Spleen (tissue), 7 donors: ENCODE results near the gene PNPLA6.

ENCODE experiments used
- POLR2A ChIP-seq, 3 donors: fragments of 450-650 bp; IDR thresholded peaks; one replicate each; pipeline ENCODE4 v1.5.1; 2017; ENCODE audit warnings: antibody characterized with exemption in 3 of 3, mild to moderate bottlenecking in 1 of 3
- TF ChIP-seq, protein P1 (sequence below), 11 experiments: fragments of 200-600 bp in 7 of 11; fragments of 450-650 bp in 4 of 11; sonication (generic) in 4 of 11; IDR thresholded peaks in 8 of 11; conservative IDR thresholded peaks in 3 of 11; 1 replicate in 7 of 11; 2 replicates in 4 of 11; pipeline versions ENCODE4 v1.4.0 to v1.8.0; 2016 to 2021; ENCODE audit warnings: antibody characterized with exemption in 11 of 11, inconsistent platforms in 4 of 11, mild to moderate bottlenecking in 1 of 11
- donor health status: DM: no; HTN: no; CAD: no; lungs with moderate emphysema.
- donor health status: DM: no; HTN: no; CAD: no.
- donor health status: DM: no; HTN: no; CAD: no.

- TF ChIP-seq POLR2A (IDR thresholded peaks at IDR 0.05), result no peak
- TF ChIP-seq, protein P1, sequence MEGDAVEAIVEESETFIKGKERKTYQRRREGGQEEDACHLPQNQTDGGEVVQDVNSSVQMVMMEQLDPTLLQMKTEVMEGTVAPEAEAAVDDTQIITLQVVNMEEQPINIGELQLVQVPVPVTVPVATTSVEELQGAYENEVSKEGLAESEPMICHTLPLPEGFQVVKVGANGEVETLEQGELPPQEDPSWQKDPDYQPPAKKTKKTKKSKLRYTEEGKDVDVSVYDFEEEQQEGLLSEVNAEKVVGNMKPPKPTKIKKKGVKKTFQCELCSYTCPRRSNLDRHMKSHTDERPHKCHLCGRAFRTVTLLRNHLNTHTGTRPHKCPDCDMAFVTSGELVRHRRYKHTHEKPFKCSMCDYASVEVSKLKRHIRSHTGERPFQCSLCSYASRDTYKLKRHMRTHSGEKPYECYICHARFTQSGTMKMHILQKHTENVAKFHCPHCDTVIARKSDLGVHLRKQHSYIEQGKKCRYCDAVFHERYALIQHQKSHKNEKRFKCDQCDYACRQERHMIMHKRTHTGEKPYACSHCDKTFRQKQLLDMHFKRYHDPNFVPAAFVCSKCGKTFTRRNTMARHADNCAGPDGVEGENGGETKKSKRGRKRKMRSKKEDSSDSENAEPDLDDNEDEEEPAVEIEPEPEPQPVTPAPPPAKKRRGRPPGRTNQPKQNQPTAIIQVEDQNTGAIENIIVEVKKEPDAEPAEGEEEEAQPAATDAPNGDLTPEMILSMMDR (IDR thresholded peaks at IDR 0.05 in 8 of 11, conservative IDR thresholded peaks at IDR 0.05 in 3 of 11), result no peak
These were observed 60.1 kb downstream of the PNPLA6 start, which contains the start of gene CAMSAP3 for GRCh38 chr19:7595466-7596133.
